Measurements from ENCODE around the gene LRBA.
A peak's percentile ranks its signal among the peaks of the same experiment; 100 is the strongest.
"Not testable (repeated sequence)": the region's sequence is repeated elsewhere in the genome, so short reads cannot be mapped to it uniquely, and the experiment has no call there.

The LRBA gene

DNA sequence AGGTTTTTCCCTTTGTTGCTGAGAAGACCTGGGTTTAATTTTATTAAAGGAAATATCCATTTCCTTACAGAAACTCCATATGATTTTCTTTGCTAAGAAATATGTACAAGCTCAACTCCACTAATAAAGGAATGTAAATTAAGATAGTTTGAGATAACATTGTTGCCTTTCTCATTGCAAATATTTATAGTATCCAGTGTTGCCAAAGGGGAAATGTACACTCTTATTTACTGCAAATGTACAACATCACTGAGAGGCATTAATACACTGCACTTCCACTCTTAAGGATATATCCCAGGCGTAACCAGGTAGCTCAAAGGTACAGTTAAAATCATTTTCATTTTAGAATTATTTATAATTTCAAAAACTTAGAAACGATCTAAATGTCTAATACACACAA, 7.5 kb upstream of the LRBA start:
- DNase-seq (ENCODE audit: low read depth in 3 of 3, low spot score in 1 of 3), result no peak

DNA sequence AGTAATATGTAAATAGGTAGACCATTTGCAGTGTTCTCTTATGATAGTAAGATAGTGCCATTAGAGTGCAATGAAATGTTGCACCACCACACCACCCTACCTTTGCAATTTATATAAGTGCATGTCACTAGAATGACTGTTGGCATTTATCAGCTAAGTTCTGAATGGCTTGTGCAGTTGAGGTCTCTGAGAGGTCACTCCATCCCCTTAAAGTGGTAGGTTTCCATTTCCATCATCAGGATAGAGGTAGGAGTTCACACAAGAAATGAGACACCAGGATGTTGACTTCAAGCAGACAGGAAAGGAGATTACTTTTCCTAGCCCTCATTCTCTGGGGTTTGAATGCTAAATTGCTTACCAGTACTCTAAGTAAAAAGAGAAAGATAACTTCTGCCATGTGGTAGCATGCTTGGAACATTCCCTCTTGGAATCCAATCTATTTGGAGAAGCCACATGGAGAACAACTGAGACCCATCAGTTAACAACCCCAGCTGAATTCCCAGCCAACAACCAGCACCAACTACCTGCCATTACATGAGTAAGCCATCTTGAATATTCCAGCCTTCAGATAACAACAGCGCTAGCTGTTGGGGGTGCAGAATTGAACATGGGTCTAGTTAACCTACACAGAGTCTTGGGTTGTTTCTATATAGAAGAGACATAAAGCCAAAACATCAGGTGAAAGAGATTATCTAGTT, 6.7 kb upstream of the LRBA start:
- DNase-seq (ENCODE audit: low read depth in 3 of 3, low spot score in 1 of 3), result no peak

DNA sequence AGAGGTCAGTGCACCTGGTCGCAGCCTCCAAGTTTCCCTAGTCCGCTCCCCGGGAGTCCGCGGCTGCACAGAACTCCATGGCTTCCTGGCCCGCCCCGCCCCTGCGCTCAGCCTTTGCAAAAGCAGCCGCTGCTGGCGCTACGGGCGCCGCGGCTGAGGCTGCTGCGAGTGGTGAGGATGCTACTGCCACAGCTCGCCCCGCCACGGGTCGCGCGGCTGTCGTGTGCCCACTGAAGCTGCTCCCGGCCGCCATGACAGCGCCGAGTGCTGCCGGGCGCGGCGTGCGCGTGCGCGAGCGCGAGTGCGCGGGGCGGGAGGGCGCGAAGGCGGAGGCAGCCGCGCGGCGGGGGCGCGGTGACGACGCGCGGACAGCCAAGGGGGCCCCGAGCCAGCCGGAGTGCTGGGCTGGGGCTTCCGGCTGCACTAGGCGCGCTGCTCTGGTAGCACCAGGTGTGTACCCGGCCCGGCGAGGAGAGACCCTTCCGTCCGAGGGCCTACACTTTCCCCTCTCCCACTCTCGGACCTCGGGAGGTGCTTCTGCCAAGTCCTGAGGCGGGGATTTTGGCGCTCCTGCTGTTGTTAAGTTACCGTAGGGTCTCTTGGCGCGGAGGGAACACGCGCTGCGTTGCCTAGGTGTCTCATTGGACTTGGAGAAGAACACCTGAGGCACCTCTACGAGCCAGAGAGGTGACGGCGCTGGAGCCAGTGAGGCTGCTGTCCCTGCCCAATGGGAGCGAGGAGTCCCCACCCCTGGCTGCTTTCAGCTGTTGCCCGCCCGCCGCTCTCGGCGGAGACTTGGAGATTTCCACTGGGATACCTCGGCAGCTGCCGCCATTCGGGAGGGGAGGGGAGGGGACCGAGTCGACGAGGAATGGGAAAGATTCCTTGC, 619 bp upstream of the LRBA start:
- DNase-seq (ENCODE audit: low read depth in 3 of 3, low spot score in 1 of 3), result peak; percentile 51 to 65 (median 63)

DNA sequence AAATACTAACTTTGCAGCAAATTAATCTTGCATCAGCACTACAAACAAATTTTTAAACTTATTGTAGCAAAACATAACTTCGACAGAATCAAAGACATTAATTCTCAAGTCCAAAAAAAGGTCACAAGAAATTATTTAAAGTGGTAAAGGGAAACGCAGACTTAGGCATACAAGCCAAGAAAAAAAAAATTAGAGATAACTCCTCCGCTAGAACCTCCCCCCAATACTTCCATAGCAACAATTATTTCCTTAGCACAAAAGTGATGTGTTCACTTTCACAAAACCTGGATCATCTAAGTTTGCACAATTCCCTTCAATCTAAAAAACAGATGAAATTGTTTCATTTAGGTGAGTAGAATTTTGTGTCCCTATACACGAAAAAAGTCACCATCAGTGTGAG, 1.1 kb downstream of the LRBA start:
- DNase-seq (ENCODE audit: low read depth in 3 of 3, low spot score in 1 of 3), result no peak

DNA sequence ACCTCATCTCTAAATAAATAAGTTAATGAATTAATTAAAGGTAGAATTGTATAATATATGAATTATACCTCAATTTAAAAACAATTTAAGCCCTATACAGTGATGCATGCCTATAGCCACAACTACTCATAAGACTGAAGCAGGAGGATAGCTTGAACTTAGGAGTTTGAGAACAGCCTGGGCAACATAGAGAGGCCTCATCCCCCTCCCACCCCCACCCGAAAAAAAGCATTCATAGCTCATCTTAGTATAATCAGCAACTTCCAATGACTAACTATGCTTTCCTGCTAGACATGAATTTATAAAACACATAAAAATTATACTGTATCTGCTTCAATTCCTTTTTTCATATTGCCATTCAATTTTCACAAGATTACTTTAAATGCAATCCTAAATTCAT, 1.6 kb downstream of the LRBA start:
- DNase-seq (ENCODE audit: low read depth in 3 of 3, low spot score in 1 of 3), result no peak

DNA sequence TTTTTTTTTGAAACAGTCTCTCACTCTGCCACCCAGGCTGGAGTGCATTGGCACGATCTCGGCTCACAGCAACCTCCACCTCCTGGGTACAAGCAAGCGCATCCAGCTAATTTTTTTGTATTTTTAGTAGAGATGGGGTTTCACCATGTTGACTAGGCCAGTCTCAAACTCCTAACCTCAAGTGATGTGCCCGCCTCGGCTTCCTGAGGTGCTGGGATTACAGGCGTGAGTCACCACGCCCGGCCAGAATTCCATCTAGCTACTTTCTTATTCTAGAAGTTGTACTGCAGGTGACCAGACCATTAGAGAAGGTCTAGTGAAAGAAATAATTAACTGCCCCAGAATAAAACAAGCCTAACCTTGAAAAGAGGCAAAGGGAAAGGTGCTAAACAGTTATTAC, 2.3 kb downstream of the LRBA start:
- DNase-seq (ENCODE audit: low read depth in 3 of 3, low spot score in 1 of 3), result no peak

DNA sequence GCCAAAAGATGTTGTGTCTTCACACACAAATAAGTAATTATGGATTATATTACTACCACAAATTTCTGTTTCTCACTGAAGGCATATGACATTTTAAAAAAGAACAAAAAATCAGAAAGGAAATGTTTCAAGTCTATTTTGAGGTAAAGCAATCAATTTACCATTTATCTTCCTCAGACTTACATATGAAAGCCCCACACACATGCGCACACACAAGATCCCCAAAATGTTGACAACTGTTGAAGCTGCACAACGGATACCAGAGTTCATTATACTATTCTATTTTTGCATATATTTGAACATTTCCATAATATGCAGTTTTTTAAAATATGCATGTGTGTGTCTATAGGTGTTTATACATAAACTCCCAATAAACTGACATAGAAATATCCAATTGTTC, 2.7 kb downstream of the LRBA start:
- no peak for DNase-seq (ENCODE audit: low read depth in 3 of 3, low spot score in 1 of 3)

DNA sequence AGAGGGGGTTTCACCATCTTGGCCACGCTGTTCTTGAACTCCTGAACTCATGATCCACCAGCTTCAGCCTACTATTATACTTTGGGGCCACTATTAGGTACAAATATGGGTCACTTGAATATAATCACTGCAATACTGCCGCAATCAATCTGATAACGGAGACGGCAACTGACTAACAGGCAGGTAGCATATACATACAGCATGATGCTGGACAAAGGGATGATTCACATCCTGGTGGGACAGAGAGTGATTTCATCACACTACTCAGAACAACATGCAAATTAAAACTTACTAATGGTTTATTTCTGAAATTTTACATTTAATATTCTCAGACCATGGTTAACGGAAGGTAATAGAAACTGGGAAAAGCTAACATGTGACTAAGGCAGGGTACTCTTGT, 10.9 kb downstream of the LRBA start:
- no peak for DNase-seq (ENCODE audit: low read depth in 3 of 3, low spot score in 1 of 3)

DNA sequence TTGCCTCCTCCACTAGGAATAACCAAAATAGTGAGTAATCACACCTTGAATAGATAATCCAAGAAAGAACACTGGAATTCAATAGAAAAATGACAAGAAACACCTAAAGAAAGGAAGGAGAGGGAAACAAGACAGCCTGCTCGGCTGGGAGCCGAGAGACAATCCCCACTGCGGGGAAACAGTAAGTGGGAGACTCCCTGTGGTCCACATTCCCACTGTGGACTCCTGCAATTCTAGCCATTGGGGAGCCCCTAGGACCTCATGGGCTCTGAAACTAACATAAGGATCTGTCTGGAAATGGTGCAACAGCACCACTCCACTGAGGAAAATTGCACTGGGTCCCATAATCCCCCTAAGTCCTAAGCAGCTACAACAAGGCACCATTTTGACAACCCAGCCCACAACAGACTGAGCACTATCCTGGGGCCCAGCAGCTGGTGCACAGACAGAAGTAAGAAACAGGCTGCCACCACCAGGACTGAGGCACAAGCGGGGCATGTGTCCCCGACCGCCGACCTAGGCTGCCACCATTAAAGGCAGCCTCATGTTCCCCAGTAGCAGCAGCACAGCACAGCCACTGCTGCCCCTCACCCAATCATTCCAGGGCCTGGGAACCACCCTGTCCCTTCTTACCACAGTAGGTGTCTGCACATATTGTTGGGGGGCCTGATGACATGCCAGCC, 14.2 kb downstream of the LRBA start:
- DNase-seq (ENCODE audit: low read depth in 3 of 3, low spot score in 1 of 3), result no peak

DNA sequence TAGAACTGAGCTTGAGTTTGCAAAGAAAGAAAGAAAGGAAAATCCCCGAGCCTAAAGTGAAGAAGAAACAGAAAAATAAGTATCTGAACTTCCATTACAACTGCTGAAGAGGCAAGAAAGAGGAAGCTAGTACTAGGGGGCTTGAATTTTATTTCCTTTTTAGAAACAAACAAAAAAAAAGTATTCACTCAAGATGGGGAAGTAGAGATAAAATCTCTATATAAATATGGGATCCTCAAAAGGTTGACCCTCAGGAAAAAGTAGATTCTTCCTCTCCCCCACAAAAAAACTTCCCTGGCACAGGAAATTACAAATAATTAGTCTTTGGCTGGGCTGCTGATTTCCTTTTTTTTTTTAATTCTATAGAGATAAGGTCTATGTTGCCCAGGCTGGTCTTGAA, 16.0 kb downstream of the LRBA start:
- no peak for DNase-seq (ENCODE audit: low read depth in 3 of 3, low spot score in 1 of 3)

DNA sequence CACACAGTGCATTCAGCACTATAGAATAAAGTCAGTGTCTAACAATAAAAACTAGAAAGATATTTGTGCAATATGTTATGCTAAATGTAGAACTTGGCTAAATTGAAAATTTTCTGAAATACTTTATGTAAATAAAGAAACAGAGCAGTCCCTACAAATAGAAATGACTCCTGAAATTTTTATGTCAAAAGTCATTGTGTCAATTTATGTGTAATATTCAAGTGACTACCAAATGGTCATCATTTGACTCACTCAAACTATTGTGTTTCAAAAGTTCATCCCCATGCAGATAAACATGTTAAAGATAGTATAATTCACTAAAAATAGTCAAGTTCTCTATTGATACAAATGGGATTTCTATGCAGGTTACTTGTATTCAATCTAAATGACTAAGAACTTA, 17.9 kb downstream of the LRBA start:
- DNase-seq (ENCODE audit: low read depth in 3 of 3, low spot score in 1 of 3), result no peak

DNA sequence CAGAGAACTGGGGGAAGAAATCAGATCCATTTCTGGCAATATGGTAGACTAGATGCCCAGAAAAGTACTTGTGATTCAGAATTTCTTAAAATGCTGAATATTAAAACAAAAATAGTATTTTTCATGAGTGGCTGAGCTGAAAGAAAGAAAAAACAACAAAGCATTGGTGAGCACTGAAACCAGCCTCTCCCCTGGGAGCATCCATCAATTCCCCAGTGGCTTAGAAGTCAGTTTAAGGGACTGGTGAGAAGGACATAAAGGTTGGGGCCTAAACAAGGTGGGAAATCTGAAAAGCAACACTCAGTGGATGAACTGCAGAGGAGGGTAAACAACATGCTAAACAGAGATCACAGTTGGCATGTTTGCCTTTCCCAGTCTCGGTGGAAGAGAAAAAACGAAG, 20.4 kb downstream of the LRBA start:
- DNase-seq (ENCODE audit: low read depth in 3 of 3, low spot score in 1 of 3), result no peak

DNA sequence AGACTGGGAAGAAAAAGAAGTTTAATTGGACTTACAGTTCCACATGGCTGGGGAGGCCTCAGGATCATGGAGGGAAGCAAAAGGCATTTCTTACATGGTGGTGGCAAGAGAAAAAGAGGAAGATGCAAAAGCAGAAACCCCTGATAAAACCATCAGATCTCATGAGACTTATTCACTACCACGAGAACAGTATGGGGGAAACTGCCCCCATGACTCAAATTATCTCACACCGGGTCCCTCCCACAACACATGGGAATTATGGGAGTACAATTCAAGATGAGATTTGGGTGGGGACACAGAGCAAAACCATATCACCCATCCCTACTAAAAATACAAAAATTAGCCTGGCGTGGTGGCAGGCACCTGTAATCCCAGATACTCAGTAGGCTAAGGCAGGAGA, 21.5 kb downstream of the LRBA start:
- DNase-seq (ENCODE audit: low read depth in 3 of 3, low spot score in 1 of 3), result not testable (repeated sequence)

DNA sequence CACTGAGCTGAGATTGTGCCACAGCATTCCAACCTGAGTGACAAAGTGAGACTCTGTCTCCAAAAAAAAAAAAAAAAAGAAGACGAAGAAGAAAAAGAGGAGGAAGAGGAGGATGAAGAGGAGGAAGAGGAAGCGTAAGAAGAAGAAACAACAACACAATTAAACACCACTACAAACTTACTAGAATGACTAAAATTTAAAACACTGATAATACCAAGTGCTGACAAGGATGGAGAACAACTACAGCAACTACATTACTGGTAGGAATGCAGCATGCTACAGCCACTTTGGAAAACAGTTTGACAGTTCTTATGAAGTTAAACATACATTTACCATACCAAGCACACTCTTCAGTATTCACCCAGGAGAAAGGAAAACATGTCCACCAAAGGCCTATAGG, 24.1 kb downstream of the LRBA start:
- no peak for DNase-seq (ENCODE audit: low read depth in 3 of 3, low spot score in 1 of 3)

DNA sequence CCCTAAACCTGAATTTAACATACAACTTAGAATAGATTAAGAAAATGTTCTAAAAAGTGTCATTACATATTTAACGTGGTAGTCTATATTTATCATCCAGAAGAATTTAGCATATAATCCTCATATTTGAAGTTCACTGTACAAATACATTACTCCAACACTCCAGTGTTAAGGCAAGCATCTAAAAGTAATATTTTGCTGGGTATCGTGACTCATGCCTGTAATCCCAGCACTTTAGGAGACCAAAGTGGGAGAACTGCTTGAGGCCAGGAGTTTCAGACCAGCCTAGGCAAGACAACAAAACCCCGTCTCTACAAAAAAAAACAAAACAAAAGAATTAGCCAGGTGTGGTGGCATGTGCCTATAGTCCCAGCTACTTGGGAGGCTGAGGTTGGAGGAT, 24.8 kb downstream of the LRBA start:
- no peak for DNase-seq (ENCODE audit: low read depth in 3 of 3, low spot score in 1 of 3)

DNA sequence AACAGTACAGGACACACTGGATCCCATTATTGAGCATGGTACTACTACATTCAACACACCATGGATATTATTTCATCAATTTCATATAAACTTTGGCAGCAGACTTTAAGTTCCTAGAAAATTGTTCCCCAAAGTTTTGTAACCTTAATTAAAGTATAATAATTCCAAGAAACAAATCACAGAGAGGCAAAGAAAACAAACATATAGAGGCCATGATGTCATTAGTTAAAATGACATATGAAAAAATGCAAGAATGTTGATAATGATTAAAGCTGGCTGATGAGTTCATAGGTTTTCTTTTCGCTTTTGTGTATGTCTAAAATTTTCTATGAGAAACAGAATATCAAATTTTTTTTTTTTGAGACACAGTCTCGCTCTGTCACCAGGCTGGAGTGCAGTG, 26.8 kb downstream of the LRBA start:
- DNase-seq (ENCODE audit: low read depth in 3 of 3, low spot score in 1 of 3), result no peak

DNA sequence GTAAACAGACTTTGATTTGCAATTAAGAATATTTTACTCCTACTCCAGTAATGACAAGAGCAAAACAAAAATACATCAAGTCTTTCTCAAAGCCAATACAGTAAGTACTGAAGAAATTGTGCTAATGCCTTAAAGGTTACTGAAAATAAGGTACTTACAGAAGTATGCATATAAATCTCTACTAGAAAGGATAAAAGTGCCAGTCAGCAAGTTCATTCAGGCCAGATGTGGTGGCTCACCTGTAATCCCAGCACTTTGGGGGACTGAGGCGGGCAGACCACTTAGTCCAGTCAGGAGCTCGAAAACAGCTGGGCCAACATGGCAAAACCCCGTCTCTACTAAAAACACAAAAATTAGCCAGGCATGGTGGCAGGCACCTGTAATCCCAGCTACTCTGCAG, 27.9 kb downstream of the LRBA start:
- no peak for DNase-seq (ENCODE audit: low read depth in 3 of 3, low spot score in 1 of 3)

DNA sequence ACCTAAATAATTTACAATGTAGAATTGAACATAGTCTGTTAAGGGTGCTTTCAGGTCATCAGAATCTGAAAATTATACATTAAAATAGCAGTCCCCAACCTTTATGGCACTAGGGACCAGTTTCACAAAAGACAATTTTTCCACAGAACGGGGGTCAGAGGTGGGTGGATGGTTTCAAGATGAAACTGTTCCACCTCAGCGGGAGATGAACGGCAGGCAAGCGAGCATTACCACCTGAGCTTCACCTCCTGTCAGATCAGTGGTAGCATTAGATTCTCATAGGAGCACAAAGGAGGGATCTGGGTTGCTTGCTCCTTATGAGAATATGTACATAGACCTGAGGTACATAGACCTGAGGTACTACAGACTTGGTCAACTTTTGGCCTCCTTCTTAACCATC, 29.0 kb downstream of the LRBA start:
- DNase-seq (ENCODE audit: low read depth in 3 of 3, low spot score in 1 of 3), result no peak

DNA sequence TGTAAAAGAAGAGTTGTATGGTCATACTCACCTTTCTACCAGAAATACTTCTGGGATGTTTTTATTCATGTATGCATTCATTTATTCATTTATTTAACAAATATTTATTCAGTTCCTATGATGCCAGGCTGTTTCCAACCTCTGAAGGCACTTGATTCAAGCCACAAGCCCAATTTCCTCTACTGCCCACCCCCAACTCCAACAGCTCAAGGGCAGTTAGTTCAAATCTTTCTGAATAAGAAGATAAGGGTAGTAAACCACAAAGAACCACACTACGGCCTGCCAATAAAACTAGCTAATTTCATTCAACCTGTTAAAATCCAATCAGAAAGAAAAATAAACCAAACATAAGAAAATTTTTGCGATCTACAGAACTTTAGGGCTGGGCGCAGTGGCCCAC, 31.2 kb downstream of the LRBA start:
- no peak for DNase-seq (ENCODE audit: low read depth in 3 of 3, low spot score in 1 of 3)

DNA sequence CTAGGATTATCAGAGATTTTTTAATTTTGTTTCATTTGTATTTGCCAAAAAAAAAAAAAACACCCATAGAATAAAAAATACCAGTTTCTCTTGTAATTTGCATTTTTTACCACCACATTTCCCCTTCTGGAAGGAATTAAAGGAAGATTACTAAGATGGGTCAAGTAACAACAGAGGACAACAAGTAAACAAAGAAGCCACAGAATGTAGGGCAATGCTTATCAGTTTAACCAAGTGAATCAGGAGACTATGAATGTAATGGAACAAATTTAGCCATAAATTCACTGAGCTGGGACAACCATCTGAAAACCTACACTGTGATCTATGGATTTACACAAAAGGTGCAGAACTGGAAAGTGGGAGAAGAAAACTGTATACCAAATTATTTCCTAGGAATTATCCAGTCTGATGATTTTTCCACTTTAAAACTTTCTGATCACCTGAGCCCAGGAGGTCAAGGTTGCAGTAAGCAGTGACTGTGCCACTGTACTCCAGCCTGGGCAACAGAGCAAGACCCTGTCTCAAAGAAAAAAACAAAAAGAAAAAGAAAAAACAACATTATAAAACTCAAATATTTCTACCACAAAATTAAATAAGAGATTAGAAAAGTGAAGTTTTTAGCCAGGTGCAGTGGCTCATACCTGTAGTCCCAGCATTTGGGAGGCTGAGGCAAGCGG, 32.4 kb downstream of the LRBA start:
- no peak for DNase-seq (ENCODE audit: low read depth in 3 of 3, low spot score in 1 of 3)

DNA sequence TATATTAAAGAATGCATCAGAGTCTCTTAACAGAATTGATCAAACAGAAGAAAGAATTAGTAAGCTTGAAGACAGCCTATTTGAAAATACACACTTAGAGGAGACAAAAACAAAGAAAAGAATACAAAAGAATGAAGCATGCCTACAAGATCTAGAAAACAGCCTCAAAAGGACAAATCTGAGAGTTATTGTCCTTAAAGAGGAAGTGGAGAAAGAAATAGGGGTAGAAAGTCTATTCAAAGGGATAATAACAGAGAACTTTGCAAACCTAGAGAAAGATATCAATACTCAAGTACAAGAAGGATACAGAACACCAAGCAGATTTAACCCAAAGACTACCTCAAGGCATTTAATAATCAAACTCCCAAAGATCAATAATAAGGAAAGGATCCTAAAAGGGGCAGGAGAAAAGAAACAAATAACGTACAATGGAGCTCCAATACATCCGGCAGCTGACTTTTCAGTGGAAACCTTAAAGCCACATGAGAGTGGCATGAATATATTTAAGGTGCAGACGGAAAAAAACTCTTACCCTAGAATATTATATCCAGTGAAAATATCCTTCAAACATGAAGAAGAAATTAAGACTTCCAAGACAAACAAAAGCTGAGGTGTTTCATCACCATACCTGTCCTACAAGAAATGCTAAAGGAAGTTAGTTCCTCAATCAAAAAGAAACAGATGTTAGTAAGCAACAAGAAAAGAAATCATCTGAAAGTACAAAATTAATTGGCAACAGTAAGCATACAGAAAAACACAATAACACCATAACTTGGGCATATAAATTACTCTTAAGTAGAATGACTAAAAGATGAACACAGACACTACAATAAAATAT, 36.1 kb downstream of the LRBA start:
- no peak for DNase-seq (ENCODE audit: low read depth in 3 of 3, low spot score in 1 of 3)
